HFF-Myc (cell line): ENCODE results near the gene SH3BP4.

Experiments used
- DNase-seq: peaks from one replicate; pipeline ENCODE4 v3.0.0-alpha.2; 2011; ENCODE audit warnings: low read depth; ENCODE audit errors: extremely low read depth
- H3K4me3 ChIP-seq: replicated peaks from 2 replicates; pipeline ENCODE4 v1.5.1; 2011; ENCODE audit warnings: low read depth, mild to moderate bottlenecking, control low read depth, low read length
- TF ChIP-seq, protein P1 (sequence below): IDR thresholded peaks from 2 replicates; pipeline ENCODE4 v1.5.1; 2012; ENCODE audit warnings: mild to moderate bottlenecking, low read depth, low read length, control low read depth; ENCODE audit errors: missing control alignments

Gene SH3BP4

DNA sequence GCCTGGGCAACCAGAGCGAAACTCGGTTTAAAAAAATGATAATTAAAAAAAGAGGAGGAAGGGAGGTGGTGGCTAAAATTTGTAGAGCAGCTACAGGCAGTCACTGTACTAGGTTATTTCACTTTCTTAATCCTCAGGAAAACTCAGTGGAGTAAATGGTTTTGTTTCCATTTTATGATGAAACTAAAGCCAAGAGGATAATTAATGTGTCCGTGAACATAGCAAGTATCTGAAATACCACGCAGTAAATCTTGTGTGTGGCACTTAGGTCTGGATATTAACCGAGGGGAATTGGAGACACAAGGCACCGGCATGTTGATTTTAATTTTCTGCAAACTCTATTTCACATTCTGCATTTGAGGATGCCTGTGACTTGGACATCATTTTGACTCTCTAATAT, 14.5 kb downstream of the SH3BP4 start:
- DNase-seq = no peak
- no peak overlapping the region for H3K4me3 ChIP-seq
- TF ChIP-seq, protein P1, sequence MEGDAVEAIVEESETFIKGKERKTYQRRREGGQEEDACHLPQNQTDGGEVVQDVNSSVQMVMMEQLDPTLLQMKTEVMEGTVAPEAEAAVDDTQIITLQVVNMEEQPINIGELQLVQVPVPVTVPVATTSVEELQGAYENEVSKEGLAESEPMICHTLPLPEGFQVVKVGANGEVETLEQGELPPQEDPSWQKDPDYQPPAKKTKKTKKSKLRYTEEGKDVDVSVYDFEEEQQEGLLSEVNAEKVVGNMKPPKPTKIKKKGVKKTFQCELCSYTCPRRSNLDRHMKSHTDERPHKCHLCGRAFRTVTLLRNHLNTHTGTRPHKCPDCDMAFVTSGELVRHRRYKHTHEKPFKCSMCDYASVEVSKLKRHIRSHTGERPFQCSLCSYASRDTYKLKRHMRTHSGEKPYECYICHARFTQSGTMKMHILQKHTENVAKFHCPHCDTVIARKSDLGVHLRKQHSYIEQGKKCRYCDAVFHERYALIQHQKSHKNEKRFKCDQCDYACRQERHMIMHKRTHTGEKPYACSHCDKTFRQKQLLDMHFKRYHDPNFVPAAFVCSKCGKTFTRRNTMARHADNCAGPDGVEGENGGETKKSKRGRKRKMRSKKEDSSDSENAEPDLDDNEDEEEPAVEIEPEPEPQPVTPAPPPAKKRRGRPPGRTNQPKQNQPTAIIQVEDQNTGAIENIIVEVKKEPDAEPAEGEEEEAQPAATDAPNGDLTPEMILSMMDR = no peak

DNA sequence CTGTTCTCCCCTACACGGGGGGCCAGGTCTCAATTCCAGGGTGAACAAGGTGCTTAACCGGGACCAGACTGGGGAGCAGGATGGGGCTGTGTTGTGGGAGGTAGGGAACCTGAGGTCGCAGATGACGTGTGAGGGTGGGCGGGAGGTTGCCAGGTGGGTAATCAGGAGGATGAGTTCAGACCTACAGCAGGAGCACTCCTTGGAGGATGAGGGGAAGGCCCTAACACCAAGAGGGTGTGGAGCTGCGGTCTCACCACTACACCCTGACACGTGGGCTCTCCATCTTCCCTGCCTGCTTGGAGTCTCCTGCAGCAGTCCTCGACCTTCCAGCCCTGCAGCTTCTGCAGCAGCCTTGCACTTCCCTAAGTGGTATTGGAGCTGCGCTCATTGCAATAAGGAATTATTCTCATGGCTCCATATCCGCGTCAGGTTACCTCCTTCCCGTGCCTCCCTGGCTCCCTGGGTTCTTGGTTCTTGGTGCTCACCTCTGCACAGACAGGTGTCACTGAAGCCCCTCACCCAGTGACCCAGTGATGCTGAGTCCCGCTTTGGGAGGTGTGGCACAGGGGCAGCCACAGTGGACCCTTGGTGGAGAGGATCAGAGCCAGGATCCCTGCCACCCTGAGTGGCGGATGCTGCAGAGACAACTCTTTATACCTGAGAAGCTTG, 15.5 kb downstream of the SH3BP4 start:
- no peak for DNase-seq

DNA sequence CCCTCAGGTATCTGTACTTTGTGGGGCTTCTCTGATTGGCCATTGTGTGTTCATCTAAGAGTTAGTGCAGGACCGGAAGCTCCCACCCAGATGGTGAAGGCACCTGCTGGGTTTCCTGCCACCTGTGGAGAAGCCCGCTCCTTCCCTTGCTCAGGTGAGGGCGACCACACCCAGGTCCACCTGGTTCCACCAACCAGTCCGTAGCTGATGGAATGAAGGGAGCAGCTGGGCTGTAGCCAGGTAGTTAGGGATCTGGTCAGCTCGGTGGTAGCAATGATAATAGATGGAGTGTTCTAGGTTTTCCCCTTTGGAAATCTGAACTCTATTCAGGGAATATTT, 16.0 kb downstream of the SH3BP4 start:
- TF ChIP-seq, protein P1 = no peak
- no peak for DNase-seq
- no peak overlapping the region for H3K4me3 ChIP-seq

More for the DNA sequence above, 15.5 kb downstream of the SH3BP4 start:
- TF ChIP-seq, protein P1 = no peak
- H3K4me3 ChIP-seq = no peak overlapping the region

DNA sequence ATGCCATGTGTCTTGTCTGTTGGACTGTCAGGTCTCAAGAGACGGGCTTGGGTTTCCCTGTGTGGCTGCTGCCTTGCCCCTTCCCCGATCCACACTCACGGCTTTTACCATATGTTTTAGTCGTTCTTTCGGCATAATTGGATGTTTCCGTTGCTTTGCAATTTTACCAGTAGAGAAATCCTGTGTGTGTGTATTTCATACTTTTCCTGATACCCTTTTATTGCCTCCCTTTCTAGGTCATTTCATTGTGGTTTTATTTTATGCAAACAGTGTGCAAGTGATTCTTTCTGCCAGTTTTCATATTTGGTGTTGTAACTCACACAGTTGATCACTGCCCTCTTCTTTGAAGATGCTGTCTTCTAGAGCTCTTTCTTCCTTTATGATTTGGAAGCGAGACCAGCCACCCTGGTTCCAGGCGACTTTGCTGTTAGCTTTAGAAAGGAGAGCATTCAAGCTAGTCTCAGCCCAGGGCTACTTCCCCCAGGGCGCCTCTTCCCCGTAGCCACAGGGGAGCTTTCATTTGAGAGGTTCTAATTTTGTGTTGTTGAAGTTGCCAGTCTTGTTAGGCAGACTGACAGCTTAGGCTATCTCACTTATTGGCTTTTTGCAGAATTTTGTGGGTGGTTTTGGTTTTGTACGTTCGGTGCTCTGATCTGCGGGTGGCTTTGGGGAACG, 17.0 kb downstream of the SH3BP4 start:
- H3K4me3 ChIP-seq = no peak overlapping the region
- no peak for DNase-seq

DNA sequence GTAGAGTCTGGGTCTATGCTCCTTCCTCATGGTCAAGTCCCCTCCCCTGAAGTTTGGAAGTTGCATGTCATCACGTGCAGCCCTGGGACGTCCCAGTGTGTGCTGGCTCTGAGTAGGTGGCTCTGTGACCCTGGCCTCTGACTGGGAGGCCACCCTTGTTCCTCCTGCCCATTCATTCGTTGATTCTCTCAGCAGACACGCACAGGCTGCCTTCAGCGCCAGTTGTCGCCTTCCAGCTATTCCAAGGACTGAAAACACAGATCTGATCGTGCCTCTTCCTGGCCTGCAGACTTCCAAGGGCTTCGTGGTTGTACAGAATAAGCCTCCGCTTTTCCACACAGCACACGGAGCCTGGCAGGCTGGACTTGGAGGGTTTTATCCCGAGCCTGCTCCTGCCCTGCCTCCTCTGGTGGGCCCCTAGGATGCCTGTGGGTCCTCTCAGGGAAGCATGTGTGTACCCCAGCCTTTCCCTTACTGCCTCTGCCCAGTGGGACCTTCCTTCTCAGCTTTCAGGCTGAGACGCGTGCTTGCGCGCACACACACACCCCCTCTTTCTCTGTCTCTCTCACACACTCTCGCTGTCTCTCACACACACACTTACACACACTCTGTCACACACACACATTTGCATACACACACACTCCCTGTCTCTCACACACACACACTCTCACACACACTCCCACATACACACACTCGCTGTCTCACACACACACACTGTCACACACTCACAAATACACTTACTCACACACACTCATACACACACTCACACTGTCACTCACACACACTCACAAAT, 17.7 kb downstream of the SH3BP4 start:
- no peak overlapping the region for H3K4me3 ChIP-seq
- no peak for DNase-seq
- TF ChIP-seq, protein P1 = no peak

More for the DNA sequence above, 17.0 kb downstream of the SH3BP4 start:
- TF ChIP-seq, protein P1 = no peak

DNA sequence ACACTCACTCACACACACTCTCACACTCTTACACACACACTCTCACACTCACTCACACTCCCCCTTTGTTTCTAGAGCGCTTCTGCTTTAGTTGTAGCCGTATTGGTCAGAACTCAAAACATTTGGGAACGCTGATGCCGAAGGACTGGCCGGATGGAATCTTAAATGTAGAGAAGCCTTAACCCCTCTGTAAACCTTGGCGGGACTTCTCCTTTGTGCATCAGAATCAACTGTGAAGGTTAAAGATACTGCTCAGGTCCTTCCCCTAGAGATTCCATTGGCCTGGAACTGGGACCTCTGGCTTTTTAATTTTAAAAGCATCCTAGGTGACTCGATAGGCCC, 18.3 kb downstream of the SH3BP4 start:
- DNase-seq = no peak
- TF ChIP-seq, protein P1 = no peak
- H3K4me3 ChIP-seq = no peak overlapping the region
